H1 (cell line): ENCODE results near the gene RELN. TPM values are rescaled to one million over a fixed set of nuclear protein-coding genes. Genes with fewer than 3 reads are reported as not detected.

Experiments used
- CTCF ChIA-PET: fragments of 300-600 bp; sonication (Branson Sonifier 250); formaldehyde crosslinking; loops from one replicate; lab custom pipeline; 2021; ENCODE audit not compliant: partially characterized antibody; lab: Charles Lee
- POLR2A ChIA-PET: fragments of 300-600 bp; sonication (Branson Sonifier 250); formaldehyde crosslinking; loops from one replicate; lab custom pipeline; 2021; ENCODE audit warnings: inconsistent platforms; ENCODE audit not compliant: partially characterized antibody; lab: Charles Lee
- DNase-seq, 2 experiments: peaks; one replicate each; pipeline versions ENCODE4 v3.0.0 to v3.0.0-alpha.2; 2010 to 2022; ENCODE audit warnings: low spot score in 2 of 2, low read depth in 1 of 2, mixed read lengths in 1 of 2
- FAIRE-seq: peaks from 2 replicates; lab custom pipeline; 2011; peaks lifted over from hg19 to GRCh38; lab: Jason Lieb, UNC
- H2AFZ ChIP-seq: 2 replicates; pipeline ENCODE4 v1.8.1; 2012; ENCODE audit warnings: low read length, inconsistent platforms
- H2AK5ac ChIP-seq: 2 replicates; pipeline ENCODE4 v1.6.1; 2013; ENCODE audit warnings: low read depth, low read length
- H2BK120ac ChIP-seq: replicated peaks from 2 replicates; pipeline ENCODE3; 2013; ENCODE audit warnings: low read depth, low read length, inconsistent platforms
- H2BK12ac ChIP-seq: 2 replicates; pipeline ENCODE4 v1.6.1; 2013; ENCODE audit warnings: low read depth, low read length
- H2BK15ac ChIP-seq: 2 replicates; pipeline ENCODE4 v1.6.1; 2013; ENCODE audit warnings: low read length
- H2BK20ac ChIP-seq: 2 replicates; pipeline ENCODE4 v1.6.1; 2013; ENCODE audit warnings: low read length
- H2BK5ac ChIP-seq: 2 replicates; pipeline ENCODE4 v1.6.1; 2013; ENCODE audit warnings: low read depth, low read length
- H3K14ac ChIP-seq: 2 replicates; pipeline ENCODE4 v1.6.1; 2013; ENCODE audit warnings: inconsistent platforms; ENCODE audit not compliant: insufficient read length
- H3K18ac ChIP-seq: 2 replicates; pipeline ENCODE4 v1.6.1; 2013; ENCODE audit warnings: low read length; ENCODE audit errors: extremely low read depth
- H3K23ac ChIP-seq: 2 replicates; pipeline ENCODE4 v1.6.1; 2013; ENCODE audit warnings: inconsistent platforms; ENCODE audit not compliant: insufficient read length
- H3K23me2 ChIP-seq: 2 replicates; pipeline ENCODE4 v1.6.1; 2013; ENCODE audit warnings: low read depth, low read length
- H3K27ac ChIP-seq: 2 replicates; pipeline ENCODE4 v1.6.1; 2011; ENCODE audit warnings: low read depth, low read length, inconsistent platforms
- H3K27me3 ChIP-seq, 4 experiments: replicated peaks in 1 of 4; 1 replicate in 1 of 4; 2 replicates in 3 of 4; pipeline versions ENCODE4 v1.6.1 to v1.8.1; 2011 to 2013; ENCODE audit warnings: low read length in 3 of 4, mild to moderate bottlenecking in 3 of 4, inconsistent platforms in 2 of 4, mixed read lengths in 2 of 4, moderate library complexity in 1 of 4; ENCODE audit not compliant: control insufficient read depth in 3 of 4, insufficient read depth in 3 of 4; ENCODE audit errors: extremely low read depth in 1 of 4
- H3K36me3 ChIP-seq, 4 experiments: 2 replicates each; pipeline versions ENCODE4 v1.6.1 to v1.8.1; 2011 to 2013; ENCODE audit warnings: mild to moderate bottlenecking in 4 of 4, low read length in 3 of 4, moderate library complexity in 2 of 4, control low read depth in 1 of 4, inconsistent platforms in 1 of 4; ENCODE audit not compliant: insufficient read depth in 4 of 4, control insufficient read depth in 2 of 4
- H3K4ac ChIP-seq: replicated peaks from 2 replicates; pipeline ENCODE3; 2013; ENCODE audit warnings: low read length, low read depth, mixed read lengths, inconsistent platforms; ENCODE audit not compliant: insufficient read length
- H3K4me1 ChIP-seq, 4 experiments: replicated peaks in 1 of 4; 1 replicate in 1 of 4; 2 replicates in 3 of 4; pipeline versions ENCODE4 v1.6.1 to v1.8.1; 2011 to 2013; ENCODE audit warnings: low read length in 3 of 4, inconsistent platforms in 2 of 4, mixed read lengths in 1 of 4; ENCODE audit not compliant: insufficient read depth in 4 of 4, control insufficient read depth in 3 of 4
- H3K4me2 ChIP-seq, 2 experiments: 2 replicates each; pipeline versions ENCODE4 v1.6.1 to v1.8.1; 2011 to 2013; ENCODE audit warnings: low read depth in 2 of 2, low read length in 2 of 2, control low read depth in 1 of 2, inconsistent platforms in 1 of 2, mild to moderate bottlenecking in 1 of 2; ENCODE audit not compliant: insufficient read depth in 1 of 2
- H3K4me3 ChIP-seq, 4 experiments: fragments of 200-600, 300-600 bp in 1 of 4; sonication (generic), shearing (Covaris generic), sonication (Bioruptor Twin) in 1 of 4; 2 replicates each; pipeline versions ENCODE4 v1.5.1 to v1.8.1; 2011 to 2016; ENCODE audit warnings: low read length in 4 of 4, low read depth in 3 of 4, control low read depth in 2 of 4, inconsistent platforms in 2 of 4, mild to moderate bottlenecking in 2 of 4, mixed read lengths in 1 of 4, moderate library complexity in 1 of 4; ENCODE audit not compliant: insufficient read depth in 2 of 4; ENCODE audit errors: extremely low read depth in 1 of 4
- H3K56ac ChIP-seq: replicated peaks from 2 replicates; pipeline ENCODE3; 2013; ENCODE audit warnings: low read depth, mild to moderate bottlenecking, mixed read lengths, low read length, inconsistent platforms; ENCODE audit not compliant: insufficient read length
- H3K79me1 ChIP-seq: 2 replicates; pipeline ENCODE4 v1.6.1; 2013; ENCODE audit warnings: low read depth, low read length, control low read depth
- H3K79me2 ChIP-seq, 2 experiments: 2 replicates each; pipeline versions ENCODE4 v1.6.1 to v1.8.1; 2012 to 2013; ENCODE audit warnings: low read length in 2 of 2, mild to moderate bottlenecking in 2 of 2, inconsistent platforms in 1 of 2; ENCODE audit not compliant: insufficient read depth in 2 of 2, control insufficient read depth in 1 of 2
- H3K9ac ChIP-seq, 4 experiments: replicated peaks in 1 of 4; 1 replicate in 1 of 4; 2 replicates in 3 of 4; pipeline versions ENCODE4 v1.6.1 to v1.8.1; 2011 to 2013; ENCODE audit warnings: low read depth in 3 of 4, low read length in 3 of 4, control low read depth in 2 of 4, mild to moderate bottlenecking in 2 of 4, moderate library complexity in 2 of 4, inconsistent platforms in 1 of 4; ENCODE audit errors: extremely low read depth in 1 of 4
- H3K9me3 ChIP-seq, 2 experiments: 2 replicates each; pipeline versions ENCODE4 v1.6.1 to v1.8.1; 2012 to 2013; ENCODE audit warnings: mild to moderate bottlenecking in 2 of 2, moderate library complexity in 2 of 2, control low read depth in 1 of 2, inconsistent platforms in 1 of 2, low read depth in 1 of 2, low read length in 1 of 2, mixed read lengths in 1 of 2; ENCODE audit not compliant: insufficient read depth in 2 of 2
- H4K20me1 ChIP-seq, 2 experiments: replicated peaks in 1 of 2; 2 replicates each; pipeline versions ENCODE3 to v1.8.1; 2011 to 2013; ENCODE audit warnings: inconsistent platforms in 2 of 2, low read length in 2 of 2, mild to moderate bottlenecking in 1 of 2; ENCODE audit not compliant: insufficient read depth in 2 of 2, control insufficient read depth in 1 of 2
- H4K5ac ChIP-seq: 2 replicates; pipeline ENCODE4 v1.6.1; 2013; ENCODE audit warnings: low read length, low read depth, mixed read lengths, inconsistent platforms; ENCODE audit not compliant: insufficient read length
- H4K8ac ChIP-seq: 2 replicates; pipeline ENCODE4 v1.8.0; 2013; ENCODE audit warnings: mild to moderate bottlenecking, moderate library complexity, low read length, inconsistent platforms; ENCODE audit not compliant: insufficient read depth; ENCODE audit errors: extremely low read depth
- H4K91ac ChIP-seq: replicated peaks from 2 replicates; pipeline ENCODE3; 2013; ENCODE audit warnings: low read length, mixed read lengths, inconsistent platforms; ENCODE audit not compliant: insufficient read length
- BCL11A ChIP-seq, 2 experiments: IDR thresholded peaks; one replicate each; pipeline ENCODE4 v1.6.1; 2011; ENCODE audit warnings: low read depth in 2 of 2, low read length in 2 of 2, mild to moderate bottlenecking in 2 of 2
- BRCA1 ChIP-seq: IDR thresholded peaks from 2 replicates; pipeline ENCODE4 v1.6.1; 2012; ENCODE audit warnings: low read depth, low read length, improper control_type of control experiment
- CHD2 ChIP-seq: IDR thresholded peaks from 2 replicates; pipeline ENCODE4 v1.6.1; 2012; ENCODE audit warnings: low read length, improper control_type of control experiment
- CREB1 ChIP-seq: IDR thresholded peaks from 2 replicates; pipeline ENCODE4 v1.6.1; 2012; ENCODE audit warnings: inconsistent platforms
- EZH2 ChIP-seq: fragments of 200-600 bp; sonication (generic); IDR thresholded peaks from 2 replicates; pipeline ENCODE4 v1.7.1; 2012; ENCODE audit warnings: low read depth, mild to moderate bottlenecking, moderate library complexity, low read length, inconsistent platforms; ENCODE audit not compliant: severe bottlenecking
- HDAC2 ChIP-seq, 2 experiments: fragments of 300-600 bp in 1 of 2; sonication (generic) in 1 of 2; IDR thresholded peaks; 2 replicates each; pipeline ENCODE4 v1.6.1; 2011 to 2012; ENCODE audit warnings: low read depth in 2 of 2, low read length in 2 of 2, mild to moderate bottlenecking in 2 of 2, moderate library complexity in 2 of 2, borderline replicate concordance in 1 of 2, inconsistent platforms in 1 of 2
- KDM4A ChIP-seq: IDR thresholded peaks from one replicate; pipeline ENCODE4 v1.7.1; 2012; ENCODE audit warnings: low read depth, mild to moderate bottlenecking, moderate library complexity, low read length, inconsistent platforms; ENCODE audit not compliant: severe bottlenecking
- NANOG ChIP-seq: IDR thresholded peaks from 2 replicates; pipeline ENCODE4 v1.6.1; 2011; ENCODE audit warnings: low read length, low read depth, mild to moderate bottlenecking, inconsistent platforms; ENCODE audit not compliant: insufficient read depth, poor library complexity, severe bottlenecking
- RBBP5 ChIP-seq: IDR thresholded peaks from 2 replicates; pipeline ENCODE4 v1.7.1; 2012; ENCODE audit warnings: low read depth, mild to moderate bottlenecking, inconsistent platforms, low read length, moderate library complexity, borderline replicate concordance
- RFX5 ChIP-seq: IDR thresholded peaks from 2 replicates; pipeline ENCODE4 v1.6.1; 2011; ENCODE audit warnings: low read depth, low read length, improper control_type of control experiment, borderline replicate concordance
- SP1 ChIP-seq: IDR thresholded peaks from 2 replicates; pipeline ENCODE4 v1.6.1; 2011; ENCODE audit warnings: low read depth, low read length
- SP4 ChIP-seq: IDR thresholded peaks from 2 replicates; pipeline ENCODE4 v1.6.1; 2012; ENCODE audit warnings: low read length, inconsistent platforms
- TAF1 ChIP-seq: IDR thresholded peaks from 2 replicates; pipeline ENCODE4 v1.6.1; 2011; ENCODE audit warnings: mild to moderate bottlenecking, low read depth, low read length
- TCF12 ChIP-seq: IDR thresholded peaks from 2 replicates; pipeline ENCODE4 v1.6.1; 2011; ENCODE audit warnings: low read depth, mild to moderate bottlenecking, low read length
- TEAD4 ChIP-seq: IDR thresholded peaks from 2 replicates; pipeline ENCODE4 v1.6.1; 2012; ENCODE audit warnings: low read depth, low read length, inconsistent platforms, mixed read lengths
- WGBS, 2 experiments: shearing (Covaris generic) in 1 of 2; methylation state at CpG; one replicate each; pipeline versions ENCODE4 v1.1.6 to v1.1.7; 2013 to 2015; ENCODE audit warnings: low lambda C conversion rate in 2 of 2, mixed read lengths in 2 of 2, inconsistent platforms in 1 of 2, low coverage in 1 of 2, missing lambda C conversion rate in 1 of 2; ENCODE audit not compliant: insufficient replicate concordance in 2 of 2, insufficient coverage in 1 of 2, insufficient read length in 1 of 2; ENCODE audit errors: extremely low coverage in 1 of 2, missing lambda C conversion rate in 1 of 2; 5-methylcytosine and 5-hydroxymethylcytosine counted together
- polyA plus RNA-seq, 7 experiments: library from polyadenylated mRNA; depleted of rRNA in 3 of 7; stranded (reverse) in 5 of 7; unstranded in 2 of 7; fragments of >200 nt in 5 of 7; fragments of 200-250 nt in 2 of 7; gene quantifications; 1 replicate in 5 of 7; 2 replicates in 1 of 7; 4 replicates in 1 of 7; pipeline versions ENCODE4 v1.2.1 to v1.2.3, GENCODE V29; 2011 to 2013; ENCODE audit warnings: missing spikeins in 2 of 7, mixed read lengths in 2 of 7
- total RNA-seq: library from RNA; stranded (reverse); fragmentation: NEBNext Ultra II Directional; extraction: Animal tissue kit (Norgen Biotek cat#: 25700); gene quantifications from 2 replicates; pipeline ENCODE4 v1.2.1, GENCODE V29; 2021

The RELN gene
- total and polyA plus RNA-seq, 2 of the 8 experiments (the other 6 are each of a cell fraction or from before 2014, with no cell fraction given) = 0.03 to 0.07 TPM

GRCh38 chr7:103810112-103810744, 179.2 kb downstream of the RELN start:
- Histone ChIP-seq H3K4me2 (no peak overlapping the region), H4K8ac (no peak overlapping the region), H3K27ac (no peak overlapping the region), H3K56ac (no peak overlapping the region), H3K79me2 (no peaks in the 10 kb centered on the region), H3K79me1 (no peaks in the 10 kb centered on the region), H4K5ac (no peak overlapping the region), H4K91ac (no peak overlapping the region), H3K23ac (no peak overlapping the region), H4K20me1 (no peaks in the 10 kb centered on the region), H2AFZ (no peak overlapping the region), H2BK12ac (no peak overlapping the region), H3K9me3 (no peaks in the 10 kb centered on the region), H2BK20ac (no peak overlapping the region), H2AK5ac (no peak overlapping the region), H3K18ac (no peak overlapping the region), H3K14ac (no peak overlapping the region), H3K36me3 (no peaks in the 10 kb centered on the region), H3K23me2 (no peaks in the 10 kb centered on the region), H2BK5ac (no peak overlapping the region), H3K27me3 (no peaks in the 10 kb centered on the region), H3K4me3 (no peak overlapping the region), H3K4ac (no peak overlapping the region), H2BK120ac (no peak overlapping the region), H2BK15ac (no peak overlapping the region), H3K9ac (no peak overlapping the region), H3K4me1 (peaks cover 0 to 3% (median 0%) of the 10 kb centered on the region in 4 experiments; a peak in 1 of 7 replicates)
- POLR2A ChIA-PET = no interaction called here
- DNase-seq (no peak), FAIRE-seq (no peak)
- WGBS, 2 experiments = 89% methylated on average over 11 of the region's 11 CpGs; no CpG with 5 or more reads in 1 of the 2 experiments
- CTCF ChIA-PET = no interaction called here
- TF ChIP-seq TEAD4 (no peak), EZH2 (no peak), BCL11A (IDR thresholded peaks at IDR 0.05; ENCODE audit: low read depth in 2 of 2, low read length in 2 of 2) (no peak), SP1 (no peak), RBBP5 (no peak), TAF1 (no peak), KDM4A (no peak), CHD2 (no peak), CREB1 (no peak), HDAC2 (IDR thresholded peaks at IDR 0.05; ENCODE audit: borderline replicate concordance in 1 of 2, low read depth in 2 of 2, low read length in 2 of 2) (no peak), TCF12 (no peak), RFX5 (no peak), SP4 (no peak), NANOG (no peak), BRCA1 (no peak)
